Measurements from ENCODE around the gene EYS.

- TF ChIP-seq CTCF (IDR thresholded peaks at IDR 0.05 in 2 of 3, conservative IDR thresholded peaks at IDR 0.05 in 1 of 3; ENCODE audit: borderline replicate concordance in 1 of 3, insufficient read depth in 1 of 3, low read depth in 2 of 3, low read length in 2 of 3) (no peak), EZH2 (IDR thresholded peaks at IDR 0.05) (no peak), ZBTB33 (IDR thresholded peaks at IDR 0.05; ENCODE audit: extremely low read depth, insufficient replicate concordance, low read length) (no peak)
Measured at GRCh38 chr6:64990652-64991304, 716.2 kb downstream of the EYS start.
